Suprapubic skin (tissue), 4 donors: Measurements from ENCODE around the gene SBNO2. TPM values are rescaled to one million over a fixed set of nuclear protein-coding genes. Genes with fewer than 3 reads are reported as not detected.

Source experiments
- DNase-seq, 2 donors: peaks; one replicate each; pipeline ENCODE4 v3.0.0-alpha.2; 2019; ENCODE audit warnings: low spot score in 2 of 2
- H3K27ac ChIP-seq: fragments of 200-600 bp; sonication (generic); one replicate; pipeline ENCODE4 v1.5.1; 2019
- H3K27me3 ChIP-seq: fragments of 200-600 bp; sonication (generic); one replicate; pipeline ENCODE4 v1.5.1; 2019
- H3K36me3 ChIP-seq: fragments of 200-600 bp; sonication (generic); one replicate; pipeline ENCODE4 v1.5.1; 2019
- H3K4me1 ChIP-seq: fragments of 200-600 bp; sonication (generic); one replicate; pipeline ENCODE4 v1.5.1; 2019
- H3K4me3 ChIP-seq: fragments of 200-600 bp; sonication (generic); one replicate; pipeline ENCODE4 v1.5.1; 2019; ENCODE audit warnings: mild to moderate bottlenecking
- H3K9me3 ChIP-seq: fragments of 200-600 bp; sonication (generic); one replicate; pipeline ENCODE4 v1.5.1; 2019
- CTCF ChIP-seq, 2 donors: fragments of 200-600 bp in 1 of 2; fragments of 450-650 bp in 1 of 2; sonication (generic) in 1 of 2; IDR thresholded peaks; one replicate each; pipeline ENCODE4 v1.5.1; 2016 to 2019; ENCODE audit warnings: antibody characterized with exemption in 2 of 2, mild to moderate bottlenecking in 1 of 2, moderate library complexity in 1 of 2
- EP300 ChIP-seq: sonication (generic); formaldehyde crosslinking; IDR thresholded peaks from one replicate; pipeline ENCODE4 v1.6.1; 2017; ENCODE audit warnings: antibody characterized with exemption
- POLR2A ChIP-seq, 2 donors: fragments of 450-650 bp; IDR thresholded peaks; one replicate each; pipeline ENCODE4 v1.6.1; 2017; ENCODE audit warnings: antibody characterized with exemption in 2 of 2, mild to moderate bottlenecking in 2 of 2, moderate library complexity in 2 of 2
- POLR2AphosphoS5 ChIP-seq, 3 donors: sonication (generic); formaldehyde crosslinking; IDR thresholded peaks; one replicate each; pipeline ENCODE4 v1.6.1; 2017; ENCODE audit warnings: antibody characterized with exemption in 3 of 3
- WGBS: methylation state at CpG from one replicate; pipeline ENCODE4 v1.1.5; 2018; 5-methylcytosine and 5-hydroxymethylcytosine counted together
- total RNA-seq, 4 donors: library from RNA; depleted of rRNA; stranded (reverse); fragments of >200 nt; gene quantifications; one replicate each; pipeline ENCODE4 v1.1.0, GENCODE V29; 2016

The SBNO2 gene
- total RNA-seq, 4 donors from 2014 or later: 36.7 to 58.9 (median 45.5) TPM

GRCh38 chr19:1093811-1094553, 80.1 kb downstream of the SBNO2 start:
- Histone ChIP-seq H3K27me3 (no peaks in the 10 kb centered on the region), H3K4me3 (peak overlapping the region; percentile 96), H3K36me3 (peaks cover 36% of the 10 kb centered on the region), H3K9me3 (no peaks in the 10 kb centered on the region), H3K4me1 (peaks cover 49% of the 10 kb centered on the region), H3K27ac (no peak overlapping the region)
- TF ChIP-seq EP300: no peak
- no peak for TF ChIP-seq POLR2A (IDR thresholded peaks at IDR 0.05)
- no peak for TF ChIP-seq POLR2AphosphoS5 (IDR thresholded peaks at IDR 0.05)
- no peak for TF ChIP-seq CTCF (IDR thresholded peaks at IDR 0.05)
- 54% methylated on average over 25 of the region's 32 CpGs for WGBS
- no peak for DNase-seq

- DNase-seq: no peak
- Histone ChIP-seq H3K27ac (no peak overlapping the region), H3K27me3 (no peaks in the 10 kb centered on the region), H3K4me3 (peak overlapping the region; percentile 96), H3K36me3 (peaks cover 43% of the 10 kb centered on the region), H3K9me3 (no peaks in the 10 kb centered on the region), H3K4me1 (peaks cover 49% of the 10 kb centered on the region)
- WGBS: 86% methylated on average over 15 of the region's 15 CpGs
- TF ChIP-seq CTCF (IDR thresholded peaks at IDR 0.05): no peak
- TF ChIP-seq POLR2A (IDR thresholded peaks at IDR 0.05): no peak
- TF ChIP-seq EP300: no peak
- TF ChIP-seq POLR2AphosphoS5 (IDR thresholded peaks at IDR 0.05): no peak
Observed at GRCh38 chr19:1093330-1093729, 80.7 kb downstream of the SBNO2 start.

GRCh38 chr19:1091544-1092175, 82.4 kb downstream of the SBNO2 start:
- Histone ChIP-seq H3K4me3 (no peak overlapping the region), H3K27me3 (no peaks in the 10 kb centered on the region), H3K4me1 (peaks cover 54% of the 10 kb centered on the region), H3K27ac (no peak overlapping the region), H3K36me3 (peaks cover 48% of the 10 kb centered on the region), H3K9me3 (no peaks in the 10 kb centered on the region)
- TF ChIP-seq POLR2AphosphoS5 (IDR thresholded peaks at IDR 0.05) (no peak), POLR2A (IDR thresholded peaks at IDR 0.05) (no peak), CTCF (IDR thresholded peaks at IDR 0.05) (no peak), EP300 (no peak)
- WGBS: no CpG with 5 or more reads among the region's 27 CpGs
- DNase-seq: no peak

GRCh38 chr19:1090731-1091543, 83.1 kb downstream of the SBNO2 start:
- peaks cover 51% of the 10 kb centered on the region for H3K36me3 ChIP-seq
- H3K4me1 ChIP-seq: peaks cover 54% of the 10 kb centered on the region
- H3K4me3 ChIP-seq: no peak overlapping the region
- no peak for DNase-seq
- TF ChIP-seq POLR2AphosphoS5 (IDR thresholded peaks at IDR 0.05): no peak
- TF ChIP-seq POLR2A (IDR thresholded peaks at IDR 0.05): no peak
- no peak for TF ChIP-seq EP300
- no peak for TF ChIP-seq CTCF (IDR thresholded peaks at IDR 0.05)
- no peaks in the 10 kb centered on the region for H3K27me3 ChIP-seq
- no peak overlapping the region for H3K27ac ChIP-seq
- H3K9me3 ChIP-seq: no peaks in the 10 kb centered on the region
- 92% methylated on average over 17 of the region's 38 CpGs for WGBS

- no peak for TF ChIP-seq POLR2AphosphoS5 (IDR thresholded peaks at IDR 0.05)
- no peak for TF ChIP-seq CTCF (IDR thresholded peaks at IDR 0.05)
- TF ChIP-seq POLR2A (IDR thresholded peaks at IDR 0.05): no peak
- TF ChIP-seq EP300: no peak
- Histone ChIP-seq H3K4me3 (no peak overlapping the region), H3K9me3 (no peaks in the 10 kb centered on the region), H3K27ac (peak overlapping the region; percentile 11), H3K36me3 (peaks cover 54% of the 10 kb centered on the region), H3K27me3 (no peaks in the 10 kb centered on the region), H3K4me1 (peaks cover 51% of the 10 kb centered on the region)
- WGBS: 84% methylated on average over 6 of the region's 22 CpGs
- DNase-seq: no peak
Observed at GRCh38 chr19:1089891-1090290, 84.2 kb downstream of the SBNO2 start.
